Upper lobe of right lung (tissue), 1 donor: ENCODE data around the gene VGLL2. TPM values are rescaled to one million over a fixed set of nuclear protein-coding genes. Genes with fewer than 3 reads are reported as not detected.
A peak's percentile ranks its signal among the peaks of the same experiment; 100 is the strongest.

Experiments used
- ATAC-seq: fragments of 200-7000 bp; cut with Tn5 transposase; one replicate; pipeline ENCODE4 v1.9.1; 2020; ENCODE audit warnings: mild to moderate bottlenecking, moderate library complexity
- DNase-seq: peaks from one replicate; pipeline ENCODE4 v3.0.0-alpha.2; 2020
- H3K27ac ChIP-seq: fragments of 200-600 bp; one replicate; pipeline ENCODE4 v1.8.0; 2022
- H3K27me3 ChIP-seq: fragments of 200-600 bp; one replicate; pipeline ENCODE4 v1.8.0; 2022; ENCODE audit warnings: mild to moderate bottlenecking
- H3K36me3 ChIP-seq: fragments of 200-600 bp; one replicate; pipeline ENCODE4 v1.8.0; 2022
- H3K4me1 ChIP-seq: fragments of 200-600 bp; one replicate; pipeline ENCODE4 v1.8.0; 2022
- H3K4me3 ChIP-seq: fragments of 200-600 bp; one replicate; pipeline ENCODE4 v1.8.0; 2022; ENCODE audit warnings: mild to moderate bottlenecking
- H3K9me3 ChIP-seq: fragments of 200-600 bp; one replicate; pipeline ENCODE4 v1.8.0; 2022
- intact Hi-C: fragments of 100-400 bp; cut with DNase I; formaldehyde crosslinking; loops from one replicate; pipeline ENCODE4 v1.11.0; 2022
- total RNA-seq: library from RNA; stranded (reverse); fragmentation: NEBNext Ultra II Directional; extraction: Animal tissue kit (Norgen Biotek cat#: 25700); gene quantifications from one replicate; pipeline ENCODE4 v1.2.1, GENCODE V29; 2021
- TF ChIP-seq, protein P1 (sequence below): fragments of 200-600 bp; IDR thresholded peaks from one replicate; pipeline ENCODE4 v1.8.0; 2022; ENCODE audit warnings: antibody characterized with exemption
- donor health status: DM: no; HTN: yes; CAD: no; lungs with severe emphysema.

Gene VGLL2
- total RNA-seq, 1 donor from 2014 or later, result not detected

GRCh38 chr6:117253785-117254184 lies 11.6 kb upstream of the VGLL2 start:
- ATAC-seq (no peak), DNase-seq (no peak)
- TF ChIP-seq, protein P1, sequence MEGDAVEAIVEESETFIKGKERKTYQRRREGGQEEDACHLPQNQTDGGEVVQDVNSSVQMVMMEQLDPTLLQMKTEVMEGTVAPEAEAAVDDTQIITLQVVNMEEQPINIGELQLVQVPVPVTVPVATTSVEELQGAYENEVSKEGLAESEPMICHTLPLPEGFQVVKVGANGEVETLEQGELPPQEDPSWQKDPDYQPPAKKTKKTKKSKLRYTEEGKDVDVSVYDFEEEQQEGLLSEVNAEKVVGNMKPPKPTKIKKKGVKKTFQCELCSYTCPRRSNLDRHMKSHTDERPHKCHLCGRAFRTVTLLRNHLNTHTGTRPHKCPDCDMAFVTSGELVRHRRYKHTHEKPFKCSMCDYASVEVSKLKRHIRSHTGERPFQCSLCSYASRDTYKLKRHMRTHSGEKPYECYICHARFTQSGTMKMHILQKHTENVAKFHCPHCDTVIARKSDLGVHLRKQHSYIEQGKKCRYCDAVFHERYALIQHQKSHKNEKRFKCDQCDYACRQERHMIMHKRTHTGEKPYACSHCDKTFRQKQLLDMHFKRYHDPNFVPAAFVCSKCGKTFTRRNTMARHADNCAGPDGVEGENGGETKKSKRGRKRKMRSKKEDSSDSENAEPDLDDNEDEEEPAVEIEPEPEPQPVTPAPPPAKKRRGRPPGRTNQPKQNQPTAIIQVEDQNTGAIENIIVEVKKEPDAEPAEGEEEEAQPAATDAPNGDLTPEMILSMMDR, result no peak
- H3K9me3 ChIP-seq, result no peaks in the 10 kb centered on the region
- H3K36me3 ChIP-seq, result no peaks in the 10 kb centered on the region
- no peak overlapping the region for H3K27ac ChIP-seq
- H3K4me1 ChIP-seq, result no peaks in the 10 kb centered on the region
- no peak overlapping the region for H3K4me3 ChIP-seq
- no peaks in the 10 kb centered on the region for H3K27me3 ChIP-seq
- intact Hi-C loops, result no loop called here

DNA sequence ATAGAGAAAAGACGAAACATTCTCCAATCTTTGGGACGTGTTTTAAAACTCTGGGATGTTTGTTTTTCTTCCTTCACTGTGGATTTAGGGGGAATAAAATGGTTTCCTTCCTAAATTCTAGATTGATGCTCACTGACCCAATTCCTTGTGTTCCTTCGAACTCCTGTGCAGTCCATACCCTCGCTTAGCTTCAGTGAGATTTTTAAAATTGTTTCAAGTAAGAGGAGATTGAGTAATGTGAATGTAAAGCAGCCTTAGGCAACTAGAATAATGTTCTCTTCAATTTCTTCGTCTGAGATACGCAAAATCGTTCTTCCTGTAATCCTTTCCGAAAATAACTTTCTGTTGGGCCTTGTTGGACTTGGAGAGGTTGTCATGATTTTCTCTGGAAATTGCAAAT lies 2.6 kb upstream of the VGLL2 start:
- Histone ChIP-seq H3K4me1 (peaks cover 13% of the 10 kb centered on the region), H3K9me3 (no peaks in the 10 kb centered on the region), H3K27me3 (peaks cover 65% of the 10 kb centered on the region), H3K4me3 (no peak overlapping the region), H3K36me3 (no peaks in the 10 kb centered on the region), H3K27ac (no peak overlapping the region)
- ATAC-seq (no peak), DNase-seq (no peak)
- intact Hi-C loops, result no loop called here
- TF ChIP-seq, protein P1, result no peak

DNA sequence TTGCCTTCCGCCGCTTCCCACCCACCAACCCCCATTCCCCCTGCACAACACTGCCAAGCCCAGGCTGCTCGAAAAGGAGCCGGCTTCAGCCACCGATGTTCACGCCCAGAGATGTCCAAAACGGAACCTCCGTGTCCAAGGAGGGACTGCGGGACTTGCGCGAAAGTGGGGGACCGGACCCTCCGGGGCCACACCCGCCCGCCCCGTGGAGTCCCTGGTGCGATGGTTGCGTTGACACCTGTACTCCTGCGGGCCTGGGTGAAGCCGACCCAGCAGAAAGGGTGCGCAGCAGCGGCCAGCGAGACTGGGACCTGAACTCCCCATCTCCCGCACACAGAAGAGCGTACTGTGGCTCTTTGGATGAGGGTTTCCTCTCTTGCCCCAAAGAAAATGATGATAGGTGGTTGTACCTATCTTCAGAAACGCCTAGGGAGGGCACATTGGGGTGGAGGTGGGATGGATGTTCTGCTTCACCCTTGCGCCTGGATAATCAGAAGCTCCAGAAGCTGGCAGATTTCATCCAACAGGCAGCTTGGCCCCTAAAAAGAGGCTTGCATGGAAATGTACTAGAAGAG lies 1.9 kb upstream of the VGLL2 start:
- intact Hi-C loops, result no loop called here
- ATAC-seq, result peak; percentile 6
- Histone ChIP-seq H3K9me3 (no peaks in the 10 kb centered on the region), H3K4me1 (peaks cover 13% of the 10 kb centered on the region), H3K36me3 (no peaks in the 10 kb centered on the region), H3K27me3 (peaks cover 71% of the 10 kb centered on the region), H3K27ac (no peak overlapping the region), H3K4me3 (no peak overlapping the region)
- DNase-seq, result no peak
- TF ChIP-seq, protein P1, result no peak

- peak; percentile 10 for ATAC-seq
- Histone ChIP-seq H3K4me1 (peaks cover 13% of the 10 kb centered on the region), H3K36me3 (no peaks in the 10 kb centered on the region), H3K4me3 (peak overlapping the region; percentile 37), H3K9me3 (no peaks in the 10 kb centered on the region), H3K27ac (no peak overlapping the region), H3K27me3 (peaks cover 80% of the 10 kb centered on the region)
- intact Hi-C loops, result no loop called here
- DNase-seq, result no peak
- TF ChIP-seq, protein P1, result no peak
Measured at GRCh38 chr6:117264369-117264691, 1.0 kb upstream of the VGLL2 start.

DNA sequence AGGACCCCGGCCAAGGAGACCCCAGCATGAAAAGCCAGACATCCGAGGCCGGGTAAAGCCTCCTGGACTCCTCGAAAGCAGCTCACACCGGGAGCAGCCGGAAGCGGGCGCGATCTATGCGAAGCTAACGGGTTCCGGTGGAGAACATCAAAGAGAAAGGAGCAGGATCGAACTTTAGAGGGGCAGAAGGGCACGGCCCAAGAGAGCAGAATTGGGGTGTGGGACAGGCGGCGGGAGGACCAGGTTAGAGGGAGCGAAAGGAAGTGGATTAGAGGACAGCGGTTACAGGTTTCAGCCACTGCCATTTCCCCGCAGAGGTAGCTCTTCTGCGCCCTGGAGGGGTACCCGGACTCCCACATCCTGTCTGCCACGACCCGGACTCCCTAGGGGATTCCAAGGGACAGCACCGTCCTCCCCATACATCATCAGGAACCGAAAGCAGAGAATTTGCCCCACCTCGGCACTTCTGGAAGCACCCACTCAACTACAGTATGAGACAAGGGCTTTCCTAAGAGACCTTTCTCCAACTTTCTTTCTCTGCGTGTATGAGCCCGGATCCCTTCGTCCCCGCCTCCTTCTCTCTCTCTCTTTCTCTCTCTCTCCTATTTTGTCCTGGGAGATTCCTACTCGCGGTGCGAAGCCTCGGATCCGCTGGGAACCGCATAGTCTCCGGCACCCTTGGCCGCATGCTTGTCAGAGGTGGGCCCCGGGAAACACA lies 507 bp upstream of the VGLL2 start:
- H3K4me3 ChIP-seq, result peak overlapping the region; percentile 37
- H3K27me3 ChIP-seq, result peaks cover 85% of the 10 kb centered on the region
- H3K27ac ChIP-seq, result no peak overlapping the region
- intact Hi-C loops, result no loop called here
- no peaks in the 10 kb centered on the region for H3K36me3 ChIP-seq
- H3K4me1 ChIP-seq, result peaks cover 13% of the 10 kb centered on the region
- H3K9me3 ChIP-seq, result no peaks in the 10 kb centered on the region
- TF ChIP-seq, protein P1, result no peak
- DNase-seq (no peak), ATAC-seq (peak; percentile 43)
